Erythroblast (primary cell): Measurements from ENCODE around the gene PGAM5.

Experiments
- GATA1 ChIP-seq: IDR thresholded peaks from 2 replicates; pipeline ENCODE4 v1.6.1; 2011; ENCODE audit warnings: low read depth, mild to moderate bottlenecking, control low read depth, low read length, moderate library complexity
- POLR2A ChIP-seq: IDR thresholded peaks from 2 replicates; pipeline ENCODE4 v1.6.1; 2011; ENCODE audit warnings: mild to moderate bottlenecking, low read length

DNA sequence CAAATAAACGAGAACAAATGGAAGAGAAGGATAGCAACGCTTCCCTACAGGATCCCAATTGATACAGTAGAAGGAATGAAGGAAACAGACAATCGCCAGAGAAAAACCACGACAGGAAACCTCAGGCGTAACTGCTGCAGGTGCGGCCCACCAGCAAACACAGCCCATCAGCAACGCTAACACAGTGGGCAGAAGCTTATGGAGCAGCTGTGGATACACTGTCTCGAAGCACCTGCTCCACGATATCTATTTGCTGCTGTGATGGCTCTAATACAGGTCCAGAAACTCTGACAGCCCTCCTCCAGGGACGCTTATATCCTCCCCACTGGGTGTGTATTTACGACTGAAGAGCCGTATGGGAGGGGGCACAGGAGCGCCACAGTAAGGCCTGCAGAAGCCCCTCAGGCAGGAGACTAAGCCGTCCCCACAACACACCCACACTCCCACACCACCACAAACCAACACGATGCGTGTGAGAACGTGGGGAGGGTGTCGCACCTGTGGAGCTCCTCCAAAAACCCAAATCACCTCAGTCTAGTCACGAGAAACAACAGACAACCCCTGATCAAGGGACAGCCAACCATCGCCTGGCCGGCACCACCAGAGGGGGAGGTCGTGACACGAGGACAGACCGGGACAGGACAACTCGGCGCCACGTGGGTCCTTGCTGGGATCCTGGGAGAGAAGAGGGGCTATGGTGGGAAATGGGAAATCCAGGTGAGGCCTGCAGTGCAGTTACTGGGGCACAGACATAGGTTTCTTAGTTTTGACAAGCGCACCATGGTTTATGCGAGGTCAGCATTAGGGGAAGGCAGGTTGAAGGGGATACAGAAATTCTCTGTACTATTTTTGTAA, 47.5 kb upstream of the PGAM5 start:
- TF ChIP-seq POLR2A (no peak), GATA1 (no peak)
